HG03025 (cell line): ENCODE measurements around the gene CNPY1.

Experiments used
- ATAC-seq: cut with Tn5 transposase; IDR thresholded peaks from one replicate; pipeline ENCODE4 v1.9.1; 2021; ENCODE audit warnings: mild to moderate bottlenecking, moderate library complexity; ENCODE audit not compliant: unreplicated experiment, low FRiP score

Gene CNPY1

DNA sequence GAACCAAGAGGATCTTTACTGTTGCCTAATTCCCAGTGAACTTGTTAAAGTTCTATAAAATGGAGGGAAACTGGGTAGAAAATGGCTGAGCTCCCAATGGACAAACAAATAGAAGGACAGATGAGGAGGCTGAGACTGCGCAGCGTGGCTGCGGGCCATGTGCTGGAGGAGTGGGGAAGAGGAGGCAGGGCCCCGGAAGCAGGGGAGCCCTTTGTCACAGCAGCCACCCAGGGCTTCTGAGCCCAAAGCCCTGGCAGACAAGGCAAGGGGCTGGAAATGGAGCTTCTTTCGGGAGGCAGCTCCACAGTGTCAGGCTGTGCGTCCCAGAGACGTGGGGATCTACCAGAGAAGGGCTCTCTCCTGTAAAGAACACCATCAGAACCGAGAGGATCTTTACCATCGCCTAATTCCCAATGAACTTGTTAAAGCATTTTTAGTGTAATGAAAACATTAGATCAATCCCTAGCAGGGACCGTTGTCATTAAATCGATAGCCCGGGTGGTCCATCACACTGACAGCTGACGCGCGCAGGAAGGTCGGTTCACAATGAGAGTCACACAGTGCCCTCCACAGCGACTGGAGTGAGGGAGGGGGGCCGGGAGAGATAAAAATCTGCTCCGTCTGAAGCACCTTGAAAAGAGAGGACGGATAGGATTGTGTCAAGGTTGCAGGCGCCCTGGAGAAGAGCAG is 14.0 kb upstream of the CNPY1 start:
- no peak for ATAC-seq

GRCh38 chr7:155559519-155560108 is 13.3 kb upstream of the CNPY1 start:
- ATAC-seq = no peak

GRCh38 chr7:155558961-155559360 is 12.6 kb upstream of the CNPY1 start:
- no peak for ATAC-seq

- no peak for ATAC-seq
Measured at GRCh38 chr7:155558351-155558750, 12.0 kb upstream of the CNPY1 start.

GRCh38 chr7:155557778-155558177 is 11.4 kb upstream of the CNPY1 start:
- no peak for ATAC-seq

- ATAC-seq = no peak
Measured at GRCh38 chr7:155556763-155557162, 10.4 kb upstream of the CNPY1 start.

GRCh38 chr7:155555116-155555695 is 8.8 kb upstream of the CNPY1 start:
- ATAC-seq = no peak

- no peak for ATAC-seq
Measured at GRCh38 chr7:155553871-155554270, 7.5 kb upstream of the CNPY1 start.

DNA sequence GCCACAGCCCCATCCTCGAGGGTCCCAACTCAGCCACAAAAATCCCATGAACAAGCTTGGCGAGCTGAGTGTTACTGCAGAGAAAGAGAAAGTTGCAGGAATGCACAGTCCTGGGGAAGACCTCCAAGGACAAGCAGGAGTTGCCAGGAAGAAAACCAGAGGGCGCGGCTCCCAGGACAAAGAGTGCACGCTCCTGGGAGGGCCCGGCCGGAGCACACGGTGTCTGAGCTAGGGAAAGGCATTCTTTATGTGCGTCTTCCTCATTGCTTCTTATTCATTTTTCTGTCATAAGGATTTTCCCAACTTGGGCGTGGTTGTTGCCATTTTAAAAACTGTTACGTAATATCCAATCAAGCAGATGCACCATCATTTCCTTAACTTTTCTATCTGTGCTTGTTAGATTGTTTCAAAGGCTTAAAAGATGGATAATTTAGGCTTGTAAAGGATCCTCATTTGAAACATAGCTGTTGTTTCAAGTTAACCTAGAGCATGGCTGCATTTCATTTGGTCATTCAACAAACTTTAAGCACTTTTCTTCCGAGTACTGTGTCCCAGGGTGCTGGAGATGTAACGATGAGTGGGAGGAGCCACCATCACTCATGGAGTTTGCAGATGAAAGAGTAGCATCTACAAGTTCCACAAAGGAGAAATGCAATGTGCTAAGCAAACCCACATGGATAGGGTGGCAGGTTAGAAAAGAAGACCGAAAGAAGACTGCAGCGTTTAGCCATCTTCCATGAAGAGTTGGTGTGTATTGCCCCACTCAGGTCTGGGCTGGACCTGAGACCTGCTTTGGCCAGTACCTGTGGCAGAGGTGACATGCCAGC is 5.6 kb upstream of the CNPY1 start:
- ATAC-seq = no peak

DNA sequence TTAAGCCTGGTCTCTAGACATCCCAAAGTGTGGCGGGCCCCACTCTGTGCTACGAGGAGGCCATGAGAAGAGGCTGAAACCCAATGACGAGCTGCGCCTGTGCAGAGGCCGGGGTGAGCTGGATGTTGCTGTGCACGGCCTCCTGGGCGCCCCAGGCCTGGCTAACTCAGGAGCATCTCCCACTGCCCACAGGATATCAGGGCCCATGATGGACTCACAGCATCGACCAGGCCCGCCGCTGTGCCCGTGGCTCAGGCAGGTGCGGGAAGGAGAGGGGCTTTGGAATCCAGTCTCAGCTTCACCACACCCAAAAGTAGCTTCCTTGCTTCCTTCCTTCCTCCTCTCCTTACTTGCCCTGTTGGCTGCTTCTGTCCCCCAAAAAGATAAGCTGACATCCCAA is 4.6 kb upstream of the CNPY1 start:
- ATAC-seq = no peak

GRCh38 chr7:155549226-155549625 is 2.9 kb upstream of the CNPY1 start:
- no peak for ATAC-seq

DNA sequence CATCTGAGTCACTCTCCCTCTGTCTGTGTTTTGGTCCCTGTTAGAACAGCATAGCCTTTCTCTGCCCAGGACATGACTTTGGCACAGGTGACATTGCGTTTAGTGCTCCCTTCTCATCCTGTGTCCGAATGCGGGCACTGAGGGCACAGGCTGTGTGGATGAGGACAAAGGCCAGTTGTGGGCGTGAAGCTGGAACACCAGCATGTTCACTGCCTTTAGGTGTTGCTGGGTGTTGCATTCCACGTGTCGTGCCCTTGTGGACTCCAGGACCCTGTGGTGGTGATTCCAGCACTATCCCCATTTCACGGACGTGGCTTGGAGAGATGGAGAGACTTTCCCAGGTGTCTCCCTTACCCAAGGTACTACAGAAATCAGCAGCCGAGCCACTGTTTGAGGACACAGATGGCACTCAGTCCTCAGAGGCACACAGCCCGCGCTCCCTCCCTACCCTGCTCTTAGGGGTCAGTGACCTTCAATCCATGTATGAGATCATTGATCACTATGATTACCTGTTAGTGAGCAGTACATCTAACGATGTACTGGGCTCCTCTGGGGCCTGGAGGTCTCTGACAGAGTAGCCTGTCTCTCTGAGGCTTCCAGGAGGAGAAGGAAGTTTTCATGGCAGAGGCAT is 917 bp upstream of the CNPY1 start:
- ATAC-seq = no peak

- ATAC-seq = no peak
Measured at GRCh38 chr7:155545348-155545747, 1.0 kb downstream of the CNPY1 start.

DNA sequence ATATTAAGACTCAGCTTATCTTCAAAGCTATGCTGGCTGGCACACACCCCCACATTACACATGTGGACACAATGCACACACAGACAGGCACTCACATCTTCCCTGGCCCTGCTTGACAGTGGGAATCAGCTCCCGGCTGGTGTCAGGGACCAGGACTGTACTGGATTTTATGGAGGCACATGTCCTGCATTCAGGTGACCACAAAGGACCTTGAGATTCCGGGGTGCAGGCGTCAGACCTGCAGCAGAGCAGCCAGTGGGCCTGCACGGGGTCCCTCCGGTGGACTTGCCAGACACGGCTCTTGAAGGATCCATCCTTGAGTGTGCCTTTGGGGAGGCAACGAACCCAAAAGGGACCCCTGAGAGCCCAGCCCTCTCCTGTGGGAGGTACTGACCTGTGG is 1.9 kb downstream of the CNPY1 start:
- no peak for ATAC-seq

DNA sequence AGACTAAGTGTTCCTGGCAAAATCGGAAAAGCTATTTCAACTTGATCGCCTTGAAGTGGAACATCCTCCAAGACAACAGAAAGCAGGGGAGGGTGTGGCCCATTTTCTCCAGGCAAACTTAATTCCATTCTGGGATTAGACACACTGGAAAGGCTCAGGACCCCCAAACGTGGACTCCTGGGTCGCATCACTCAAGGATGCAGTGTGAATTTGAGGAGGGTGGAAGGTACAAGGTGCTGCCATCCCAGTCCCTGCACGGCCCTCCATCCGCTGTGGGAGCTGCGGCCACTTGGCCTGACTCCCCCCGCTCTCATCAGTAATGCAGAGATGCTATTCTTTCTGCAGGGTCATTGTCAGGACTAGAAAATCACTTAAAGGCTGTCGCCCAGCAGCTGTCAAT is 2.4 kb downstream of the CNPY1 start:
- no peak for ATAC-seq

DNA sequence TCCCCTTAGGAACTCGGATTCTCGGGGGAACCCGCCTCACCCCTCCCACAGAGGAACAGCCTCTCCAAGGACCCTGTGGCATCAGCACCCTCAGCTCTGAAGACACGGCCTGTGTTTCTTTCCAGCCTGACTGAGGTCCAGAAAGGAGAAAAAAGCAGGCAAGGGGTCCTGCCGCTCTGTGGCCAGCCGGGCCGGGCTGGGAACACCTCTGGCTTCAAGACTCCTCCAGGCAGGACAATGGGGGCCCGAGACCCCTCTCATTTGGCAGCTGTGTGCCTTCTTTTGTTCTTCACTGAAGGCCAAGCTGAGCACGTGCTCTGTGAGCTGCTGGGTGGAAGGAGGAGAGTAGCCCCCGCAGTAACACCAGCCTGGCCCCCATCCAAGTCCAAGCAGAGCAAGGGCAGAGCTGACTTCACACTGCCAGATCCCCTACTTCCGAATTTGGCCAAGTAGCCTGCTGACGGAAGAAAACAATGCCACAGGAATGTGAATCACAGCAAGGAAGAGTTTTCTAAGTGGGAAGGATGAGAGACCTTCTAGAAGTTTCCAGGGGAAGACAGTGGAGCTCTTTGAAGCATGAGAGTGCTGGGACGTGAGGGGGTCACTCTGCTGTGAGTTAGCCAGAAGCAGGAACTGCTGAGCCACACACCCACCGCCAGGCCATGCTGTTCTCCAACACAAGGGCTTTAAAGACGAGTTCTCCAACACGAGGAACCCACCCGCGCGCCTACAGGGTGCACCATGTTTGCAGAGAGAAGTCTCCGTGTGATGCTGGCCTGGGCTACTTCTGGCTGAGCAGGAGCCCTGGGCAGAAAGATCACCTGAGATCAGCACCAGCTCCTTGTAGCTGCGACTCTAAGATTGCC is 3.1 kb downstream of the CNPY1 start:
- ATAC-seq = no peak

DNA sequence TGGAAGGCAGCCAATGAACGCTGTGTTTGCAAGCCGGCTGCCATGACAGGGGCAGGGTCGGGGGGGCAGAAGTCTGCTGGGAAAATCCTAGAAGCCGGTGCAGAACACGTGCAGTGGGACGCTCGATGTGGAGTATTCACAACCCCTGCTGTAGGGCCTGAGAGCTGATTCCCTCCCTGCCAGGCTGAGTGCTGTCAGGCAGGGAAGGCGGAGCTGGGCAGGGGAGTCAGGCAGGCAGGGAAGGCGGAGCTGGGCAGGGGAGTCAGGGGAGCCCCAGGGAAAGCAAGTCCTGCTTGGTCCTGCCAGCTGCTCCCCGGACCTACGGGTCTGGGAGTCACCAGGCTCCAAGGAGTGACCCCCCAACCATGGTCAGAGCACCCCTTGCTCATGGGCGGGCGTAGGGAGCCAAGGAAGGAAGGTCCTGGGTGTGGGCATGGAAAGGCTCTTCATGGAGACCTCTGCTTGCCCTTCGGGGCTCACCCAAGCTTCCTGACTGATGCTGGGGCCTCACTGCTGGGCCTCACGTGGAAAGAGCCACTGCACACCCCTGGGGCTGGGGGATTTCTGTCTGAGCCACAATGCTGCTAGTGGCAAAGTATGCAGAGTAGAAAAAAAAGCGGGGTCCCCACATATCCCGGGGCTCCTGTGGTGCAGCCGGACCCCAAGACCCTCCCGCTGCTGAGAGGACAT is 4.2 kb downstream of the CNPY1 start:
- no peak for ATAC-seq

- ATAC-seq = no peak
Measured at GRCh38 chr7:155540553-155540952, 5.8 kb downstream of the CNPY1 start.

GRCh38 chr7:155538293-155538692 is 8.1 kb downstream of the CNPY1 start:
- ATAC-seq = no peak
